SK-N-SH treated with all-trans-retinoic acid at 6 μM for 48 hours (cell line): Measurements from ENCODE around the gene MYBPC3.

ENCODE experiments used
- GLIS3 ChIP-seq: fragments of 250-450 bp; sonication (Bioruptor Pico); IDR thresholded peaks from 2 replicates; pipeline ENCODE4 v1.5.0; 2020; ENCODE audit warnings: mild to moderate bottlenecking, moderate library complexity
- PPARA ChIP-seq: fragments of 250-450 bp; sonication (Bioruptor Pico); IDR thresholded peaks from 2 replicates; pipeline ENCODE4 v1.5.0; 2020; ENCODE audit warnings: mild to moderate bottlenecking, borderline replicate concordance
- SNAI2 ChIP-seq: fragments of 250-450 bp; sonication (Bioruptor Pico); IDR thresholded peaks from 2 replicates; pipeline ENCODE4 v1.5.0; 2020; ENCODE audit warnings: mild to moderate bottlenecking, moderate library complexity
- TSHZ2 ChIP-seq: fragments of 250-450 bp; sonication (Bioruptor Pico); IDR thresholded peaks from 2 replicates; pipeline ENCODE4 v1.5.0; 2020; ENCODE audit warnings: mild to moderate bottlenecking, moderate library complexity
- ZFP3 ChIP-seq: fragments of 250-450 bp; sonication (Bioruptor Pico); IDR thresholded peaks from 2 replicates; pipeline ENCODE4 v1.5.0; 2020; ENCODE audit warnings: mild to moderate bottlenecking, moderate library complexity
- ZNF70 ChIP-seq: fragments of 450-650 bp; formaldehyde crosslinking; IDR thresholded peaks from 2 replicates; pipeline ENCODE4 v1.5.0; 2020; ENCODE audit warnings: mild to moderate bottlenecking, moderate library complexity
- ZNF8 ChIP-seq: fragments of 450-650 bp; formaldehyde crosslinking; IDR thresholded peaks from 2 replicates; pipeline ENCODE4 v1.5.0; 2020; ENCODE audit warnings: mild to moderate bottlenecking, moderate library complexity

DNA sequence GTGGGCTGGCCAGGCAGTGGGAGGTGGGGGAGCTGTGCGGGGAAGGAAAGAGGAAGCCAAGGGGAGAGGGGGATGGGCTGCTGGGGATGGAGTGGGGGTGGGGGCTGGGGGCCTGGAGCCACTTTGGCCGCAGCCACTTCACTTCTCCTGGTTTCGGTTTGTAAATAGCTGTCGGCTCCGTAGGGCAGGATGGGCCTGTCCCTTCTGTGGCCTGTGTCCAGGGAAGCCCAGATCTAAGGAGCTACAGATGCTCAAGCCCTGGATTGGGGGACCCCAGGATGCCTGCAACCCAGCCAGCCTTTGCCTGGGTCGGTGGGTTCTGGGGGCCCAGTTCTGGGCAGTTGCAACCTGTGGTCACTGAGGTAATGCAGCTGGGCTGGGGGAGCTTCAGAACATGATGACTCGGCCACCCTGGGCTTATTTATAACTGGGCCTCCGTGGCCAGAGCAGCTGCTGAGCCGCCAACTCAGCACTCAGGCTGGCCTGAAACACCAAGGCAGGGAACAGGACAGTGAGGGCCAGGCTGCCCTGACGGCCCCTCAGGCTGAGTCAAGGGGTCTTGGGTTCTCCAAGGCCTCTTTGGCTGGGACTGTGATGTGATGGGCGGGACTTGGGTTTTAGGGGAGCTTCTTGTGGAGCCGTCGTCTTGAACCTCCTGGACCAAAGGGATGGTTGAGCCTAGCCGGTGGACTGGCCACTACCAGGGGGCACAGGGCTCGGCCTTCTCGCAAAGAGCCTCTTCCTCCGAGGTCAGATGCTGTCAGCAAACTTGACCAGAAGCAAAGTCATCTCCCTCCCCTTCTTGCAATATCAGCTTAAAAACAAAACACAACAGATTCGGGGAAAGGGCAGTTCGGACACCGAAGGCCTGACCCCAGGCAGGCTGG lies 40.9 kb upstream of the MYBPC3 start:
- TF ChIP-seq ZFP3 (no peak), ZNF8 (CRISPR knock-in tag) (no peak), GLIS3 (CRISPR knock-in tag) (no peak), PPARA (CRISPR knock-in tag) (no peak), ZNF70 (CRISPR knock-in tag) (no peak), TSHZ2 (CRISPR knock-in tag) (no peak), SNAI2 (no peak)
